Measurements from ENCODE around the gene CITED2.

- TF ChIP-seq, protein P1, sequence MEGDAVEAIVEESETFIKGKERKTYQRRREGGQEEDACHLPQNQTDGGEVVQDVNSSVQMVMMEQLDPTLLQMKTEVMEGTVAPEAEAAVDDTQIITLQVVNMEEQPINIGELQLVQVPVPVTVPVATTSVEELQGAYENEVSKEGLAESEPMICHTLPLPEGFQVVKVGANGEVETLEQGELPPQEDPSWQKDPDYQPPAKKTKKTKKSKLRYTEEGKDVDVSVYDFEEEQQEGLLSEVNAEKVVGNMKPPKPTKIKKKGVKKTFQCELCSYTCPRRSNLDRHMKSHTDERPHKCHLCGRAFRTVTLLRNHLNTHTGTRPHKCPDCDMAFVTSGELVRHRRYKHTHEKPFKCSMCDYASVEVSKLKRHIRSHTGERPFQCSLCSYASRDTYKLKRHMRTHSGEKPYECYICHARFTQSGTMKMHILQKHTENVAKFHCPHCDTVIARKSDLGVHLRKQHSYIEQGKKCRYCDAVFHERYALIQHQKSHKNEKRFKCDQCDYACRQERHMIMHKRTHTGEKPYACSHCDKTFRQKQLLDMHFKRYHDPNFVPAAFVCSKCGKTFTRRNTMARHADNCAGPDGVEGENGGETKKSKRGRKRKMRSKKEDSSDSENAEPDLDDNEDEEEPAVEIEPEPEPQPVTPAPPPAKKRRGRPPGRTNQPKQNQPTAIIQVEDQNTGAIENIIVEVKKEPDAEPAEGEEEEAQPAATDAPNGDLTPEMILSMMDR (conservative IDR thresholded peaks at IDR 0.05; ENCODE audit: low read depth, low read length), result no peak
- TF ChIP-seq EZH2 (IDR thresholded peaks at IDR 0.05; ENCODE audit: borderline replicate concordance, low read depth, low read length, poor library complexity, severe bottlenecking), result no peak
Measured at GRCh38 chr6:139381216-139381865, 6.9 kb upstream of the CITED2 start.

Measured in A673 (cell line).